MM.1S (cell line): ENCODE data around the gene DLX4.

ENCODE experiments used
- CTCF ChIP-seq: fragments of 300-600 bp; sonication (generic); IDR thresholded peaks from 2 replicates; pipeline ENCODE4 v1.5.1; 2016; ENCODE audit warnings: antibody characterized with exemption, low read length, mixed read lengths
- EZH2phosphoT487 ChIP-seq: fragments of 300-600 bp; sonication (generic); IDR thresholded peaks from 2 replicates; pipeline ENCODE4 v1.6.1; 2018; ENCODE audit warnings: antibody characterized with exemption, low read length

GRCh38 chr17:49989518-49989880, 20.5 kb downstream of the DLX4 start:
- TF ChIP-seq CTCF (no peak), EZH2phosphoT487 (no peak)
